HFFc6 (cell line): ENCODE measurements around the gene RPL12. TPM values are rescaled to one million over a fixed set of nuclear protein-coding genes. Genes with fewer than 3 reads are reported as not detected.

ENCODE experiments used
- DNase-seq: peaks from one replicate; pipeline ENCODE4 v3.0.0-alpha.2; 2018
- H3K27ac Mint-ChIP-seq: 2 replicates; pipeline ENCODE4 v1.8.0; 2020; ENCODE audit warnings: mild to moderate bottlenecking, mixed read lengths
- H3K27me3 Mint-ChIP-seq: 2 replicates; pipeline ENCODE4 v1.8.0; 2021; ENCODE audit warnings: mild to moderate bottlenecking, moderate library complexity, mixed read lengths; ENCODE audit not compliant: insufficient read depth
- H3K36me3 Mint-ChIP-seq: 2 replicates; pipeline ENCODE4 v1.8.0; 2021; ENCODE audit warnings: low read depth, mixed read lengths
- H3K4me1 Mint-ChIP-seq: 2 replicates; pipeline ENCODE4 v1.8.0; 2020; ENCODE audit warnings: low read depth, mixed read lengths
- H3K4me3 Mint-ChIP-seq: 2 replicates; pipeline ENCODE4 v1.8.0; 2020; ENCODE audit warnings: mild to moderate bottlenecking, moderate library complexity, mixed read lengths
- H3K9me3 Mint-ChIP-seq: 2 replicates; pipeline ENCODE4 v1.8.0; 2020; ENCODE audit warnings: mild to moderate bottlenecking, mixed read lengths
- CTCF ChIP-seq: fragments of 200-600 bp; sonication (generic); IDR thresholded peaks from 2 replicates; pipeline ENCODE4 v1.5.0; 2021; ENCODE audit warnings: antibody characterized with exemption, mild to moderate bottlenecking
- total RNA-seq, 6 experiments: library from RNA; stranded (reverse); fragmentation: NEBNext Ultra II Directional; extraction: Animal tissue kit (Norgen Biotek cat#: 25700); gene quantifications; 2 replicates in 1 of 6; 3 replicates in 5 of 6; pipeline ENCODE4 v1.2.3, GENCODE V29; 2021

The RPL12 gene
- total RNA-seq, 6 experiments from 2014 or later = 953 to 1,196 (median 1,072) TPM

GRCh38 chr9:127482662-127483061, 31.5 kb upstream of the RPL12 start:
- TF ChIP-seq CTCF = no peak
- no peaks in the 10 kb centered on the region; the same call in none of the 2 replicates for H3K27me3 Mint-ChIP-seq
- H3K4me3 Mint-ChIP-seq = no peak overlapping the region
- no peak for DNase-seq
- H3K9me3 Mint-ChIP-seq = no peaks in the 10 kb centered on the region
- no peaks in the 10 kb centered on the region for H3K4me1 Mint-ChIP-seq
- peaks cover 21% of the 10 kb centered on the region for H3K36me3 Mint-ChIP-seq
- H3K27ac Mint-ChIP-seq = no peak overlapping the region

- H3K36me3 Mint-ChIP-seq = peaks cover 17% of the 10 kb centered on the region
- no peaks in the 10 kb centered on the region for H3K9me3 Mint-ChIP-seq
- no peak overlapping the region for H3K27ac Mint-ChIP-seq
- H3K27me3 Mint-ChIP-seq = no peaks in the 10 kb centered on the region; the same call in 1 of the 2 replicates
- no peak for TF ChIP-seq CTCF
- no peak for DNase-seq
- H3K4me3 Mint-ChIP-seq = no peak overlapping the region
- H3K4me1 Mint-ChIP-seq = no peaks in the 10 kb centered on the region
Observed at GRCh38 chr9:127479507-127480081, 28.4 kb upstream of the RPL12 start.

GRCh38 chr9:127474592-127474991, 23.4 kb upstream of the RPL12 start:
- Mint-ChIP-seq H3K36me3 (peaks cover 21% of the 10 kb centered on the region), H3K27me3 (peaks cover 3% of the 10 kb centered on the region; the same call in 1 of the 2 replicates), H3K27ac (no peak overlapping the region), H3K4me1 (no peaks in the 10 kb centered on the region), H3K4me3 (no peak overlapping the region), H3K9me3 (no peaks in the 10 kb centered on the region)
- no peak for TF ChIP-seq CTCF
- no peak for DNase-seq

- Mint-ChIP-seq H3K27me3 (peaks cover 3% of the 10 kb centered on the region; the same call in 1 of the 2 replicates), H3K36me3 (peaks cover 19% of the 10 kb centered on the region), H3K4me3 (no peak overlapping the region), H3K27ac (no peak overlapping the region), H3K9me3 (no peaks in the 10 kb centered on the region), H3K4me1 (no peaks in the 10 kb centered on the region)
- no peak for TF ChIP-seq CTCF
- DNase-seq = no peak
Observed at GRCh38 chr9:127473932-127474331, 22.7 kb upstream of the RPL12 start.

- no peaks in the 10 kb centered on the region for H3K4me1 Mint-ChIP-seq
- H3K27ac Mint-ChIP-seq = no peak overlapping the region
- DNase-seq = no peak
- H3K9me3 Mint-ChIP-seq = no peaks in the 10 kb centered on the region
- H3K27me3 Mint-ChIP-seq = peaks cover 3% of the 10 kb centered on the region; the same call in 1 of the 2 replicates
- no peak for TF ChIP-seq CTCF
- H3K4me3 Mint-ChIP-seq = no peak overlapping the region
- H3K36me3 Mint-ChIP-seq = peaks cover 15% of the 10 kb centered on the region
Observed at GRCh38 chr9:127473501-127473900, 22.3 kb upstream of the RPL12 start.

- Mint-ChIP-seq H3K27ac (no peak overlapping the region), H3K4me3 (no peak overlapping the region), H3K27me3 (peaks cover 3% of the 10 kb centered on the region; the same call in 1 of the 2 replicates), H3K4me1 (no peaks in the 10 kb centered on the region), H3K9me3 (no peaks in the 10 kb centered on the region), H3K36me3 (peaks cover 15% of the 10 kb centered on the region)
- TF ChIP-seq CTCF = no peak
- no peak for DNase-seq
Observed at GRCh38 chr9:127470662-127471061, 19.5 kb upstream of the RPL12 start.
